GM23338 (cell line): ENCODE results near the gene SLC6A19. TPM values are rescaled to one million over a fixed set of nuclear protein-coding genes. Genes with fewer than 3 reads are reported as not detected.

ENCODE experiments used
- CREB1 ChIP-seq: fragments of 250-450 bp; sonication (Bioruptor Pico); IDR thresholded peaks from 2 replicates; pipeline ENCODE4 v1.5.0; 2020; ENCODE audit warnings: low read depth, mild to moderate bottlenecking, moderate library complexity
- ETS1 ChIP-seq: IDR thresholded peaks from 2 replicates; pipeline ENCODE4 v1.6.1; 2016; ENCODE audit warnings: antibody characterized with exemption
- EZH2 ChIP-seq: fragments of 200-600 bp; sonication (generic); IDR thresholded peaks from one replicate; pipeline ENCODE4 v1.8.0; 2017; ENCODE audit warnings: antibody characterized with exemption, mild to moderate bottlenecking, low read depth; ENCODE audit not compliant: unreplicated experiment
- EZH2phosphoT487 ChIP-seq: fragments of 200-600 bp; sonication (generic); IDR thresholded peaks from one replicate; pipeline ENCODE4 v1.8.1; 2018; ENCODE audit warnings: antibody characterized with exemption; ENCODE audit not compliant: unreplicated experiment
- JUNB ChIP-seq: IDR thresholded peaks from one replicate; pipeline ENCODE4 v1.6.1; 2016; ENCODE audit warnings: antibody characterized with exemption; ENCODE audit not compliant: unreplicated experiment
- NANOG ChIP-seq: IDR thresholded peaks from 2 replicates; pipeline ENCODE4 v1.6.1; 2016; ENCODE audit warnings: antibody characterized with exemption, borderline replicate concordance
- POLR2AphosphoS5 ChIP-seq: IDR thresholded peaks from 2 replicates; pipeline ENCODE4 v1.6.1; 2016; ENCODE audit warnings: antibody characterized with exemption, low read depth
- STAT1 ChIP-seq: IDR thresholded peaks from one replicate; pipeline ENCODE4 v1.6.1; 2016; ENCODE audit warnings: antibody characterized with exemption; ENCODE audit not compliant: unreplicated experiment
- ZNF331 ChIP-seq: fragments of 250-450 bp; sonication (Bioruptor Pico); IDR thresholded peaks from 2 replicates; pipeline ENCODE4 v1.5.0; 2020; ENCODE audit warnings: low read depth, mild to moderate bottlenecking, moderate library complexity
- ZNF462 ChIP-seq: fragments of 250-450 bp; sonication (Bioruptor Pico); IDR thresholded peaks from 2 replicates; pipeline ENCODE4 v1.5.0; 2020; ENCODE audit warnings: mild to moderate bottlenecking, moderate library complexity
- polyA plus RNA-seq: library from polyadenylated mRNA; unstranded; fragments of >200 nt; fragmentation: Nextera tagmentation; extraction: Ambion mirVana; gene quantifications from 2 replicates; pipeline ENCODE4 v1.2.1, GENCODE V29; 2016
- total RNA-seq: library from RNA; depleted of rRNA; stranded (reverse); fragments of >200 nt; shearing (Covaris generic); gene quantifications from 2 replicates; pipeline ENCODE4 v1.2.3, GENCODE V29; 2014

The SLC6A19 gene
- total and polyA plus RNA-seq, 2 experiments from 2014 or later = not detected

GRCh38 chr5:1169211-1170115, 31.9 kb upstream of the SLC6A19 start (continued):
- TF ChIP-seq ZNF462 (CRISPR knock-in tag) (no peak), STAT1 (no peak), ZNF331 (CRISPR knock-in tag) (no peak), CREB1 (CRISPR knock-in tag) (no peak), EZH2phosphoT487 (no peak), JUNB (no peak), NANOG (no peak), POLR2AphosphoS5 (no peak), ETS1 (no peak), EZH2 (no peak)
